RWPE2 (cell line): Measurements from ENCODE around the gene SLF1.

Experiments used
- ATAC-seq: fragments of 200-7000 bp; cut with Tn5 transposase; 3 replicates; pipeline ENCODE4 v1.9.1; 2021; ENCODE audit warnings: low read depth
- DNase-seq: peaks from one replicate; pipeline ENCODE4 v3.0.0-alpha.2; 2020; ENCODE audit warnings: low spot score
- H3K27ac ChIP-seq: fragments of 450-650 bp; 2 replicates; pipeline ENCODE4 v1.5.1; 2017; ENCODE audit warnings: mild to moderate bottlenecking; ENCODE audit not compliant: poor library complexity, severe bottlenecking
- H3K27me3 ChIP-seq: fragments of 250-450 bp; sonication (Bioruptor Pico); 2 replicates; pipeline ENCODE4 v1.5.1; 2021; ENCODE audit warnings: mild to moderate bottlenecking, moderate library complexity; ENCODE audit not compliant: insufficient read depth, poor library complexity, severe bottlenecking
- H3K36me3 ChIP-seq: fragments of 250-450 bp; sonication (Bioruptor Pico); 2 replicates; pipeline ENCODE4 v1.5.1; 2020; ENCODE audit warnings: low read depth, mild to moderate bottlenecking, moderate library complexity
- H3K4me1 ChIP-seq: fragments of 250-450 bp; sonication (Bioruptor Pico); 2 replicates; pipeline ENCODE4 v1.5.1; 2021; ENCODE audit warnings: mild to moderate bottlenecking, moderate library complexity; ENCODE audit not compliant: insufficient read depth, poor library complexity, severe bottlenecking
- H3K4me3 ChIP-seq: fragments of 250-450 bp; sonication (Bioruptor Pico); 2 replicates; pipeline ENCODE4 v1.5.1; 2021; ENCODE audit warnings: mild to moderate bottlenecking, moderate library complexity; ENCODE audit not compliant: severe bottlenecking
- H3K9me3 ChIP-seq: fragments of 250-450 bp; sonication (Bioruptor Pico); 2 replicates; pipeline ENCODE4 v1.5.1; 2021; ENCODE audit warnings: mild to moderate bottlenecking, moderate library complexity; ENCODE audit not compliant: severe bottlenecking
- CTCF ChIP-seq: fragments of 450-650 bp; IDR thresholded peaks from one replicate; pipeline ENCODE4 v1.5.1; 2017; ENCODE audit warnings: mild to moderate bottlenecking, moderate library complexity; ENCODE audit not compliant: poor library complexity, severe bottlenecking

The SLF1 gene

GRCh38 chr5:94618029-94618492, 408 bp upstream of the SLF1 start:
- Histone ChIP-seq H3K27ac (peak overlapping the region; percentile 88), H3K4me1 (peaks cover 20% of the 10 kb centered on the region), H3K27me3 (no peaks in the 10 kb centered on the region), H3K4me3 (peak overlapping the region; percentile 61), H3K36me3 (peaks cover 7% of the 10 kb centered on the region), H3K9me3 (no peaks in the 10 kb centered on the region)
- DNase-seq = peak; percentile 77
- TF ChIP-seq CTCF = no peak
- peak; percentile 65 for ATAC-seq

GRCh38 chr5:94620256-94620655, 1.8 kb downstream of the SLF1 start:
- TF ChIP-seq CTCF = no peak
- ATAC-seq (no peak), DNase-seq (no peak)
- Histone ChIP-seq H3K4me3 (no peak overlapping the region), H3K27ac (no peak overlapping the region), H3K4me1 (peaks cover 20% of the 10 kb centered on the region), H3K36me3 (peaks cover 11% of the 10 kb centered on the region), H3K9me3 (no peaks in the 10 kb centered on the region), H3K27me3 (no peaks in the 10 kb centered on the region)

GRCh38 chr5:94621763-94622162, 3.3 kb downstream of the SLF1 start:
- no peak for ATAC-seq
- H3K27me3 ChIP-seq = no peaks in the 10 kb centered on the region
- H3K36me3 ChIP-seq = peaks cover 11% of the 10 kb centered on the region
- DNase-seq = no peak
- no peak for TF ChIP-seq CTCF
- H3K9me3 ChIP-seq = no peaks in the 10 kb centered on the region
- H3K27ac ChIP-seq = no peak overlapping the region
- H3K4me3 ChIP-seq = no peak overlapping the region
- peaks cover 10% of the 10 kb centered on the region for H3K4me1 ChIP-seq

GRCh38 chr5:94623011-94623410, 4.5 kb downstream of the SLF1 start:
- ATAC-seq (no peak), DNase-seq (no peak)
- H3K4me3 ChIP-seq = no peak overlapping the region
- H3K4me1 ChIP-seq = peaks cover 6% of the 10 kb centered on the region
- no peaks in the 10 kb centered on the region for H3K27me3 ChIP-seq
- no peak overlapping the region for H3K27ac ChIP-seq
- TF ChIP-seq CTCF = no peak
- no peaks in the 10 kb centered on the region for H3K9me3 ChIP-seq
- peaks cover 11% of the 10 kb centered on the region for H3K36me3 ChIP-seq

GRCh38 chr5:94623877-94624276, 5.4 kb downstream of the SLF1 start:
- no peak overlapping the region for H3K27ac ChIP-seq
- DNase-seq (no peak), ATAC-seq (no peak)
- no peak overlapping the region for H3K4me3 ChIP-seq
- no peaks in the 10 kb centered on the region for H3K9me3 ChIP-seq
- TF ChIP-seq CTCF = no peak
- peaks cover 6% of the 10 kb centered on the region for H3K4me1 ChIP-seq
- no peaks in the 10 kb centered on the region for H3K27me3 ChIP-seq
- peaks cover 19% of the 10 kb centered on the region for H3K36me3 ChIP-seq
